ENCODE measurements around the gene PAWR.
"Not testable (repeated sequence)": the region's sequence is repeated elsewhere in the genome, so short reads cannot be mapped to it uniquely, and the experiment has no call there.

PAWR gene

GRCh38 chr12:79573820-79574219 lies 116.9 kb downstream of the PAWR start:
- no peaks in the 10 kb centered on the region for H3K27me3 ChIP-seq (ENCODE audit: insufficient read depth, low read length)
- H3K9me3 ChIP-seq (ENCODE audit: insufficient read depth, low read depth, low read length), result no peaks in the 10 kb centered on the region
- no peak overlapping the region for H3K27ac ChIP-seq (ENCODE audit: low read length)
- no peaks in the 10 kb centered on the region for H3K4me1 ChIP-seq (ENCODE audit: insufficient read depth, low read length)
- no peak overlapping the region for H3K4me3 ChIP-seq (ENCODE audit: low read length)
- H3K36me3 ChIP-seq (ENCODE audit: insufficient read depth, low read depth, low read length), result peaks cover 23% of the 10 kb centered on the region
- H3K9ac ChIP-seq (ENCODE audit: low read depth, low read length), result no peak overlapping the region

- Histone ChIP-seq H3K27me3 (ENCODE audit: insufficient read depth, low read length) (no peaks in the 10 kb centered on the region), H3K27ac (ENCODE audit: low read length) (no peak overlapping the region), H3K4me1 (ENCODE audit: insufficient read depth, low read length) (no peaks in the 10 kb centered on the region), H3K36me3 (ENCODE audit: insufficient read depth, low read depth, low read length) (peaks cover 39% of the 10 kb centered on the region), H3K9me3 (ENCODE audit: insufficient read depth, low read depth, low read length) (peaks cover 7% of the 10 kb centered on the region), H3K4me3 (ENCODE audit: low read length) (no peak overlapping the region), H3K9ac (ENCODE audit: low read depth, low read length) (no peak overlapping the region)
Measured at GRCh38 chr12:79569679-79570078, 121.1 kb downstream of the PAWR start.

- no peaks in the 10 kb centered on the region for H3K4me1 ChIP-seq (ENCODE audit: insufficient read depth, low read length)
- H3K27me3 ChIP-seq (ENCODE audit: insufficient read depth, low read length), result no peaks in the 10 kb centered on the region
- no peak overlapping the region for H3K4me3 ChIP-seq (ENCODE audit: low read length)
- no peak overlapping the region for H3K9ac ChIP-seq (ENCODE audit: low read depth, low read length)
- peaks cover 26% of the 10 kb centered on the region for H3K9me3 ChIP-seq (ENCODE audit: insufficient read depth, low read depth, low read length)
- peaks cover 63% of the 10 kb centered on the region for H3K36me3 ChIP-seq (ENCODE audit: insufficient read depth, low read depth, low read length)
- no peak overlapping the region for H3K27ac ChIP-seq (ENCODE audit: low read length)
Measured at GRCh38 chr12:79567175-79567563, 123.6 kb downstream of the PAWR start.

- peaks cover 31% of the 10 kb centered on the region for H3K9me3 ChIP-seq (ENCODE audit: insufficient read depth, low read depth, low read length)
Measured at GRCh38 chr12:79566452-79567174, 124.2 kb downstream of the PAWR start.

GRCh38 chr12:79564727-79565350 lies 125.9 kb downstream of the PAWR start:
- peaks cover 32% of the 10 kb centered on the region for H3K9me3 ChIP-seq (ENCODE audit: insufficient read depth, low read depth, low read length)
- H3K27me3 ChIP-seq (ENCODE audit: insufficient read depth, low read length); H3K4me1 ChIP-seq (ENCODE audit: insufficient read depth, low read length); H3K9ac ChIP-seq (ENCODE audit: low read depth, low read length); H3K4me3 ChIP-seq (ENCODE audit: low read length); H3K27ac ChIP-seq (ENCODE audit: low read length): not testable (repeated sequence)
- peaks cover 64% of the 10 kb centered on the region for H3K36me3 ChIP-seq (ENCODE audit: insufficient read depth, low read depth, low read length)

More at GRCh38 chr12:79566452-79567174, 124.2 kb downstream of the PAWR start:
- H3K27ac ChIP-seq (ENCODE audit: low read length), result no peak overlapping the region
- no peak overlapping the region for H3K9ac ChIP-seq (ENCODE audit: low read depth, low read length)
- H3K4me3 ChIP-seq (ENCODE audit: low read length), result no peak overlapping the region
- H3K4me1 ChIP-seq (ENCODE audit: insufficient read depth, low read length), result no peaks in the 10 kb centered on the region
- H3K36me3 ChIP-seq (ENCODE audit: insufficient read depth, low read depth, low read length), result peaks cover 68% of the 10 kb centered on the region
- no peaks in the 10 kb centered on the region for H3K27me3 ChIP-seq (ENCODE audit: insufficient read depth, low read length)

GRCh38 chr12:79563021-79563740 lies 127.6 kb downstream of the PAWR start:
- H3K27me3 ChIP-seq (ENCODE audit: insufficient read depth, low read length), result no peaks in the 10 kb centered on the region
- H3K27ac ChIP-seq (ENCODE audit: low read length), result no peak overlapping the region
- H3K9ac ChIP-seq (ENCODE audit: low read depth, low read length), result no peak overlapping the region
- H3K9me3 ChIP-seq (ENCODE audit: insufficient read depth, low read depth, low read length), result peaks cover 32% of the 10 kb centered on the region
- no peak overlapping the region for H3K4me3 ChIP-seq (ENCODE audit: low read length)
- peaks cover 60% of the 10 kb centered on the region for H3K36me3 ChIP-seq (ENCODE audit: insufficient read depth, low read depth, low read length)
- peaks cover 11% of the 10 kb centered on the region for H3K4me1 ChIP-seq (ENCODE audit: insufficient read depth, low read length)

- peaks cover 27% of the 10 kb centered on the region for H3K4me1 ChIP-seq (ENCODE audit: insufficient read depth, low read length)
- no peak overlapping the region for H3K9ac ChIP-seq (ENCODE audit: low read depth, low read length)
- H3K4me3 ChIP-seq (ENCODE audit: low read length), result no peak overlapping the region
- peaks cover 48% of the 10 kb centered on the region for H3K36me3 ChIP-seq (ENCODE audit: insufficient read depth, low read depth, low read length)
- H3K9me3 ChIP-seq (ENCODE audit: insufficient read depth, low read depth, low read length), result peaks cover 31% of the 10 kb centered on the region
- no peaks in the 10 kb centered on the region for H3K27me3 ChIP-seq (ENCODE audit: insufficient read depth, low read length)
- H3K27ac ChIP-seq (ENCODE audit: low read length), result no peak overlapping the region
Measured at GRCh38 chr12:79561401-79562132, 129.2 kb downstream of the PAWR start.

- Histone ChIP-seq H3K4me3 (ENCODE audit: low read length) (no peak overlapping the region), H3K9ac (ENCODE audit: low read depth, low read length) (no peak overlapping the region), H3K27me3 (ENCODE audit: insufficient read depth, low read length) (no peaks in the 10 kb centered on the region), H3K4me1 (ENCODE audit: insufficient read depth, low read length) (peaks cover 27% of the 10 kb centered on the region), H3K27ac (ENCODE audit: low read length) (no peak overlapping the region), H3K36me3 (ENCODE audit: insufficient read depth, low read depth, low read length) (peaks cover 36% of the 10 kb centered on the region), H3K9me3 (ENCODE audit: insufficient read depth, low read depth, low read length) (peaks cover 26% of the 10 kb centered on the region)
Measured at GRCh38 chr12:79560225-79560889, 130.4 kb downstream of the PAWR start.

GRCh38 chr12:79559591-79559990 lies 131.2 kb downstream of the PAWR start:
- H3K4me1 ChIP-seq (ENCODE audit: insufficient read depth, low read length), result peaks cover 27% of the 10 kb centered on the region
- H3K27me3 ChIP-seq (ENCODE audit: insufficient read depth, low read length), result no peaks in the 10 kb centered on the region
- H3K9me3 ChIP-seq (ENCODE audit: insufficient read depth, low read depth, low read length), result peaks cover 24% of the 10 kb centered on the region
- H3K36me3 ChIP-seq (ENCODE audit: insufficient read depth, low read depth, low read length), result peaks cover 40% of the 10 kb centered on the region
- H3K4me3 ChIP-seq (ENCODE audit: low read length), result no peak overlapping the region
- H3K9ac ChIP-seq (ENCODE audit: low read depth, low read length), result no peak overlapping the region
- H3K27ac ChIP-seq (ENCODE audit: low read length), result no peak overlapping the region

GRCh38 chr12:79558924-79559469 lies 131.8 kb downstream of the PAWR start:
- no peak overlapping the region for H3K4me3 ChIP-seq (ENCODE audit: low read length)
- no peaks in the 10 kb centered on the region for H3K27me3 ChIP-seq (ENCODE audit: insufficient read depth, low read length)
- H3K27ac ChIP-seq (ENCODE audit: low read length), result no peak overlapping the region
- H3K9me3 ChIP-seq (ENCODE audit: insufficient read depth, low read depth, low read length), result peaks cover 21% of the 10 kb centered on the region
- H3K36me3 ChIP-seq (ENCODE audit: insufficient read depth, low read depth, low read length), result peaks cover 36% of the 10 kb centered on the region
- H3K4me1 ChIP-seq (ENCODE audit: insufficient read depth, low read length), result peaks cover 27% of the 10 kb centered on the region
- H3K9ac ChIP-seq (ENCODE audit: low read depth, low read length), result no peak overlapping the region

Measured in iPS-20b (cell line).